ENCODE measurements around the gene WBP11. TPM values are rescaled to one million over a fixed set of nuclear protein-coding genes. Genes with fewer than 3 reads are reported as not detected.

WBP11 gene
- polyA plus RNA-seq, 1 donor (not counting 4 experiments of a cell fraction or from before 2014, with no cell fraction given): 13.1 TPM

DNA sequence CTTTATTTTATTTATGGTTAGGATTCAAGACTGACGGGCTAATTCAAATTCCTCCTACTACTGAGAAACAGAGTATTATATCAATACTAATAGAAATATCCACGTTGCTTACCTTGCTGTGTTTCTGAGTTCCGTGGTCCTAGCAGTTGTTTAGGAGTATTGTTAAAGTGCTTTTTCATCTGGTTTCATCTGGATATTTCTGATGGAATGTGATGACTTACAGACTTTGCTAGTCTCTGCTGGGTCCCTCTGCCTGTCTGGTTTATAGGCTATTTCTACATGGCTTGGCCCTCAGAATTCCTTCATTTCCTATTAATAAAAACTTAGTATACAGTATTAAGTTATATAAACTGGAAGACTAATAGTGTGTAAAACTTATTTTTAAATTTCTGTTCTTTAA, 10.7 kb upstream of the WBP11 start, which contains the start of gene SMCO3:
SMCO3 (minus strand) TSS at position 169 of the 400 bp plus-strand sequence. CDS start 7,502 bp downstream, outside the sequence.
- no peaks in the 10 kb centered on the region for H3K36me3 ChIP-seq (ENCODE audit: control insufficient read depth in 2 of 2, extremely low read depth in 1 of 2, insufficient read depth in 2 of 2, low read length in 2 of 2)
- no peaks in the 10 kb centered on the region for H3K79me2 ChIP-seq (ENCODE audit: control insufficient read depth, insufficient read depth, low read length)
- H3K27ac ChIP-seq (ENCODE audit: control insufficient read depth, insufficient read depth, low read length): no peak within 1 kb of the TSS
- no peak within 1 kb of the TSS for H3K4me3 ChIP-seq (ENCODE audit: control insufficient read depth in 2 of 3, extremely low read depth in 1 of 3, insufficient read depth in 2 of 3, low read depth in 1 of 3, low read length in 3 of 3)
- DNase-seq (ENCODE audit: low read depth, low spot score): no peak
- H3K9me3 ChIP-seq (ENCODE audit: control insufficient read depth, low read depth, low read length): no peaks in the 10 kb centered on the region
- no peaks in the 10 kb centered on the region for H3K9me1 ChIP-seq (ENCODE audit: control insufficient read depth, extremely low read depth, insufficient read depth, low read length)
- H4K20me1 ChIP-seq (ENCODE audit: control insufficient read depth, extremely low read depth, insufficient read depth, low read length): no peaks in the 10 kb centered on the region
- TF ChIP-seq, protein P1, sequence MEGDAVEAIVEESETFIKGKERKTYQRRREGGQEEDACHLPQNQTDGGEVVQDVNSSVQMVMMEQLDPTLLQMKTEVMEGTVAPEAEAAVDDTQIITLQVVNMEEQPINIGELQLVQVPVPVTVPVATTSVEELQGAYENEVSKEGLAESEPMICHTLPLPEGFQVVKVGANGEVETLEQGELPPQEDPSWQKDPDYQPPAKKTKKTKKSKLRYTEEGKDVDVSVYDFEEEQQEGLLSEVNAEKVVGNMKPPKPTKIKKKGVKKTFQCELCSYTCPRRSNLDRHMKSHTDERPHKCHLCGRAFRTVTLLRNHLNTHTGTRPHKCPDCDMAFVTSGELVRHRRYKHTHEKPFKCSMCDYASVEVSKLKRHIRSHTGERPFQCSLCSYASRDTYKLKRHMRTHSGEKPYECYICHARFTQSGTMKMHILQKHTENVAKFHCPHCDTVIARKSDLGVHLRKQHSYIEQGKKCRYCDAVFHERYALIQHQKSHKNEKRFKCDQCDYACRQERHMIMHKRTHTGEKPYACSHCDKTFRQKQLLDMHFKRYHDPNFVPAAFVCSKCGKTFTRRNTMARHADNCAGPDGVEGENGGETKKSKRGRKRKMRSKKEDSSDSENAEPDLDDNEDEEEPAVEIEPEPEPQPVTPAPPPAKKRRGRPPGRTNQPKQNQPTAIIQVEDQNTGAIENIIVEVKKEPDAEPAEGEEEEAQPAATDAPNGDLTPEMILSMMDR (optimal IDR thresholded peaks at IDR 0.05 in 1 of 3, IDR thresholded peaks at IDR 0.05 in 1 of 3, conservative IDR thresholded peaks at IDR 0.05 in 1 of 3; ENCODE audit: extremely low read depth in 1 of 3, insufficient read depth in 2 of 3, low read length in 3 of 3): no peak
- TF ChIP-seq EZH2 (IDR thresholded peaks at IDR 0.05; ENCODE audit: low read length): no peak
- H2AFZ ChIP-seq (ENCODE audit: control insufficient read depth, low read length): no peak within 1 kb of the TSS
- dilution Hi-C loops (cut with MboI; ENCODE audit: extremely low pct_ligation_motif_present, low sequenced_read_pairs): no loop called here
- H3K4me2 ChIP-seq (ENCODE audit: control insufficient read depth, extremely low read depth, insufficient read depth, low read depth, low read length): no peak within 1 kb of the TSS
- no peaks in the 10 kb centered on the region for H3K27me3 ChIP-seq (ENCODE audit: control insufficient read depth, extremely low read depth, insufficient read depth, low read length)
- FAIRE-seq: no peak
- H3K9ac ChIP-seq (ENCODE audit: control insufficient read depth, extremely low read depth, insufficient read depth, low read length): no peak within 1 kb of the TSS
- H3K4me1 ChIP-seq (ENCODE audit: control insufficient read depth, extremely low read depth, insufficient read depth, low read length): no peaks in the 10 kb centered on the region

DNA sequence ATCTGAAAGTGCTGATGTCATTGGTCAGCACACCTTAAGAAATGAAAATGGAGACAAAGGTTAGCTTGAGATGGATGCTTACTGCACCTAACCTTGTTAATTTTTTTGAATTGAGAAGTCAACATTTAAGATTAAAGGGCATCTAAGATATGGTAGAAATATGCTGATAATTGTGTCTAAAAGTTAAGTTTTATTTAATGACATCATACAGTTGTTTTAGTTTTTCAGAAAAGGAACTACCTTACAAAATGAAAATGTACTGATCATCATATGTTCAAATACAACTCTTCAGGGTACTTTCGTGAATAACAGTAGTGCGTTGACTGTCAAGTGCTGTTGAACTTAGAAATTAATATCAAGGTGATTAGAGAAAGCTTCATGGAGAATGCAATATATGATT, 8.2 kb upstream of the WBP11 start:
- TF ChIP-seq, protein P1 (optimal IDR thresholded peaks at IDR 0.05 in 1 of 3, IDR thresholded peaks at IDR 0.05 in 1 of 3, conservative IDR thresholded peaks at IDR 0.05 in 1 of 3; ENCODE audit: extremely low read depth in 1 of 3, insufficient read depth in 2 of 3, low read length in 3 of 3): no peak
- no peak for TF ChIP-seq EZH2 (IDR thresholded peaks at IDR 0.05; ENCODE audit: low read length)

More for the DNA sequence above, 8.2 kb upstream of the WBP11 start:
- Histone ChIP-seq H3K36me3 (ENCODE audit: control insufficient read depth in 2 of 2, extremely low read depth in 1 of 2, insufficient read depth in 2 of 2, low read length in 2 of 2) (no peaks in the 10 kb centered on the region), H3K9me3 (ENCODE audit: control insufficient read depth, low read depth, low read length) (no peaks in the 10 kb centered on the region), H3K27me3 (ENCODE audit: control insufficient read depth, extremely low read depth, insufficient read depth, low read length) (no peaks in the 10 kb centered on the region), H3K4me2 (ENCODE audit: control insufficient read depth, extremely low read depth, insufficient read depth, low read depth, low read length) (no peak overlapping the region), H3K9me1 (ENCODE audit: control insufficient read depth, extremely low read depth, insufficient read depth, low read length) (no peaks in the 10 kb centered on the region), H3K9ac (ENCODE audit: control insufficient read depth, extremely low read depth, insufficient read depth, low read length) (no peak overlapping the region), H3K79me2 (ENCODE audit: control insufficient read depth, insufficient read depth, low read length) (no peaks in the 10 kb centered on the region), H4K20me1 (ENCODE audit: control insufficient read depth, extremely low read depth, insufficient read depth, low read length) (no peaks in the 10 kb centered on the region), H2AFZ (ENCODE audit: control insufficient read depth, low read length) (no peak overlapping the region), H3K27ac (ENCODE audit: control insufficient read depth, insufficient read depth, low read length) (no peak overlapping the region), H3K4me1 (ENCODE audit: control insufficient read depth, extremely low read depth, insufficient read depth, low read length) (no peaks in the 10 kb centered on the region), H3K4me3 (ENCODE audit: control insufficient read depth in 2 of 3, extremely low read depth in 1 of 3, insufficient read depth in 2 of 3, low read depth in 1 of 3, low read length in 3 of 3) (no peak overlapping the region)
- FAIRE-seq (no peak), DNase-seq (ENCODE audit: low read depth, low spot score) (no peak)
- dilution Hi-C loops (cut with MboI; ENCODE audit: extremely low pct_ligation_motif_present, low sequenced_read_pairs): no loop called here

Data from keratinocyte (primary cell).